OCI-LY3 (cell line): Measurements from ENCODE around the gene RRP12.

Source experiments
- EZH2phosphoT487 ChIP-seq: fragments of 200-600 bp; shearing (Covaris generic); IDR thresholded peaks from 2 replicates; pipeline ENCODE4 v1.6.1; 2018; ENCODE audit warnings: antibody characterized with exemption, mixed run types, low read depth
- TF ChIP-seq, protein P1 (sequence below): fragments of 200-600, 300-600 bp; sonication (generic); IDR thresholded peaks from 2 replicates; pipeline ENCODE4 v1.5.1; 2014; ENCODE audit warnings: antibody characterized with exemption, low read length, low read depth

DNA sequence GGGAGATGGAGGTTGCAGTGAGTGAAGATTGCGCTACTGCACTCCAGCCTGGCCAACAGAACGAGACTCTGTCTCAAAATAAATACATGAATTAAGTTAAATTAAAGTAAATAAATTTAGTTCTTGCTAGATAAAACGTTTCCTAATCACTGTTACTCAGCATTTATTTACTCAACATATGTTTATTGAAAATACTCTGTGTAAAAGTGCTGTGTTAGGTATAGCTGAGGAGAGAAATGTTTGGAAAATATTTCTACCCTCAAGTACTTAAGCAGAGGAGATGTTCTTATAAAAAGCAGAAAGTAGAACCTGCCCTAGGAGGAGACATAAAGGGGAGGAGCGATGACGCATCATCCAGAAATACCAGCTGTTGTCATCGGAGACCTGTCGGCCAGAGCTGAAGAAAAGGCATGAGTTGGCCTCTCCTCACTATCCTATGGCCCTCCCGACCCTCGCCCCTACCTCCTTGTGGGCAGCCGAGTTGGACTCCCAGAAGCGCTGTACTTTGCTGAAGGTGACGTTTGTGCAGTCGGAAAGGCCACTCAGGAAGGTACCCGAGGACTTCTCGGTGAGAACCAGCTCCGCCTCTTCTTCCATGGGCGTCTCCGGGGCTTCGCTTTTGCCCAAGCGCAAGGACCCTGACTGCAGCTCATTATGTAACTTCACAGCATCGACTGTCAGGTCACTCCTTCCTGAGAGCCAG, 1.1 kb downstream of the RRP12 start:
- TF ChIP-seq, protein P1, sequence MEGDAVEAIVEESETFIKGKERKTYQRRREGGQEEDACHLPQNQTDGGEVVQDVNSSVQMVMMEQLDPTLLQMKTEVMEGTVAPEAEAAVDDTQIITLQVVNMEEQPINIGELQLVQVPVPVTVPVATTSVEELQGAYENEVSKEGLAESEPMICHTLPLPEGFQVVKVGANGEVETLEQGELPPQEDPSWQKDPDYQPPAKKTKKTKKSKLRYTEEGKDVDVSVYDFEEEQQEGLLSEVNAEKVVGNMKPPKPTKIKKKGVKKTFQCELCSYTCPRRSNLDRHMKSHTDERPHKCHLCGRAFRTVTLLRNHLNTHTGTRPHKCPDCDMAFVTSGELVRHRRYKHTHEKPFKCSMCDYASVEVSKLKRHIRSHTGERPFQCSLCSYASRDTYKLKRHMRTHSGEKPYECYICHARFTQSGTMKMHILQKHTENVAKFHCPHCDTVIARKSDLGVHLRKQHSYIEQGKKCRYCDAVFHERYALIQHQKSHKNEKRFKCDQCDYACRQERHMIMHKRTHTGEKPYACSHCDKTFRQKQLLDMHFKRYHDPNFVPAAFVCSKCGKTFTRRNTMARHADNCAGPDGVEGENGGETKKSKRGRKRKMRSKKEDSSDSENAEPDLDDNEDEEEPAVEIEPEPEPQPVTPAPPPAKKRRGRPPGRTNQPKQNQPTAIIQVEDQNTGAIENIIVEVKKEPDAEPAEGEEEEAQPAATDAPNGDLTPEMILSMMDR = no peak
- TF ChIP-seq EZH2phosphoT487 = no peak
